Breast epithelium (tissue), 3 donors: Measurements from ENCODE around the gene CMTM3.

ENCODE experiments used
- POLR2A ChIP-seq: fragments of 450-650 bp; IDR thresholded peaks from one replicate; pipeline ENCODE4 v1.6.1; 2016; ENCODE audit warnings: antibody characterized with exemption, mild to moderate bottlenecking, moderate library complexity
- POLR2AphosphoS5 ChIP-seq, 3 donors: sonication (generic); formaldehyde crosslinking; IDR thresholded peaks; one replicate each; pipeline ENCODE4 v1.6.1; 2017; ENCODE audit warnings: antibody characterized with exemption in 3 of 3
- TF ChIP-seq, protein P1 (sequence below), 3 donors: fragments of 450-650 bp; IDR thresholded peaks; one replicate each; pipeline ENCODE4 v1.5.1; 2016 to 2017; ENCODE audit warnings: antibody characterized with exemption in 3 of 3, mild to moderate bottlenecking in 3 of 3, moderate library complexity in 3 of 3

DNA sequence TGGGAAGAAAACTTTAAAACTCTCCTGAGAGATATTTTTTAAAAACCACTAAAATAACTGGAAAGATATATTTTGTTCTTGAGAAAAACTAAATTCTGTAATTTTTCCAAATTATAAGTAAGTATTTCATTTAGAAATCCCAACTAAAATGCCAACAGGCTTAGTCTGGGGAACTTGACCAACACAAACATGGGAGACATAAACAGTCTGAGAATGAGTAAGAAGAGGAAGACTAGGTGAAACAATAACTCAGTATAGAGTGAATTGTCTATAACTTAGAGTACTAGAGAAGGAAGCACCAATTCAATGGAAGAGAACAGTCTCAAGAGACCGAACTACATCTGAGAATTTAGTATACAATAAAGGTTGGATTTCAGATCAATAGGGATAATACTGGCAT, 35.4 kb upstream of the CMTM3 start:
- TF ChIP-seq, protein P1, sequence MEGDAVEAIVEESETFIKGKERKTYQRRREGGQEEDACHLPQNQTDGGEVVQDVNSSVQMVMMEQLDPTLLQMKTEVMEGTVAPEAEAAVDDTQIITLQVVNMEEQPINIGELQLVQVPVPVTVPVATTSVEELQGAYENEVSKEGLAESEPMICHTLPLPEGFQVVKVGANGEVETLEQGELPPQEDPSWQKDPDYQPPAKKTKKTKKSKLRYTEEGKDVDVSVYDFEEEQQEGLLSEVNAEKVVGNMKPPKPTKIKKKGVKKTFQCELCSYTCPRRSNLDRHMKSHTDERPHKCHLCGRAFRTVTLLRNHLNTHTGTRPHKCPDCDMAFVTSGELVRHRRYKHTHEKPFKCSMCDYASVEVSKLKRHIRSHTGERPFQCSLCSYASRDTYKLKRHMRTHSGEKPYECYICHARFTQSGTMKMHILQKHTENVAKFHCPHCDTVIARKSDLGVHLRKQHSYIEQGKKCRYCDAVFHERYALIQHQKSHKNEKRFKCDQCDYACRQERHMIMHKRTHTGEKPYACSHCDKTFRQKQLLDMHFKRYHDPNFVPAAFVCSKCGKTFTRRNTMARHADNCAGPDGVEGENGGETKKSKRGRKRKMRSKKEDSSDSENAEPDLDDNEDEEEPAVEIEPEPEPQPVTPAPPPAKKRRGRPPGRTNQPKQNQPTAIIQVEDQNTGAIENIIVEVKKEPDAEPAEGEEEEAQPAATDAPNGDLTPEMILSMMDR (IDR thresholded peaks at IDR 0.05): no peak
- no peak for TF ChIP-seq POLR2A
- TF ChIP-seq POLR2AphosphoS5 (IDR thresholded peaks at IDR 0.05): no peak
